ENCODE measurements around the gene PLRG1. TPM values are rescaled to one million over a fixed set of nuclear protein-coding genes. Genes with fewer than 3 reads are reported as not detected.
"Not testable (repeated sequence)": the region's sequence is repeated elsewhere in the genome, so short reads cannot be mapped to it uniquely, and the experiment has no call there.

The PLRG1 gene
- total RNA-seq (10 to 100 TPM; 37.9 to 45.8 (median 44.3) TPM), polyA plus RNA-seq (10 to 100 TPM; 34.5 to 52.4 (median 36.4) TPM)
- long read RNA-seq, donor 1, transcript PLRG1-202 (15 exons, 3,351 nt) = major isoform, 14 of 15 reads
- long read RNA-seq, donor 1, partial matches to known transcripts = 0 of 15 reads
- long read RNA-seq, donor 1, other reads (novel, unspliced or antisense) = 0 of 15 reads
- long read RNA-seq, donor 2, transcript PLRG1-202 (15 exons, 3,351 nt) = major isoform, 23 of 32 reads
- long read RNA-seq, donor 2, partial matches to known transcripts = 3 of 32 reads
- long read RNA-seq, donor 2, other reads (novel, unspliced or antisense) = 6 of 32 reads

GRCh38 chr4:154549894-154550790, at the start of gene PLRG1:
TSS of gene PLRG1 (minus strand) at chr4:154550400. CDS start at chr4:154550308, 92 bp downstream.
- intact Hi-C loops (cut with DNase I) = loop anchor here (5.0 kb wide), 2 partner anchors 72 to 817 kb away; no protein-coding TSS in a partner anchor
- H3K36me3 ChIP-seq (ENCODE audit: insufficient read depth in 1 of 2, low read depth in 1 of 2) = peaks cover 0 to 29% of the 10 kb centered on the region in 2 donors
- H3K4me3 ChIP-seq = peak within 1 kb of the TSS; percentile 75
- H3K27me3 ChIP-seq (ENCODE audit: insufficient read depth in 3 of 3, low read length in 2 of 3) = no peaks in the 10 kb centered on the region
- peak; percentile 38 for TF ChIP-seq CTCF (IDR thresholded peaks at IDR 0.05)
- no peaks in the 10 kb centered on the region for H3K9me3 ChIP-seq
- DNase-seq = peak; percentile 98 to 99
- H3K4me1 ChIP-seq = peaks cover 9% of the 10 kb centered on the region
- WGBS, 3 donors = 0 to 1% (median 0%) methylated on average over 50 to 51 of the region's 51 CpGs
- peak; percentile 100 for ATAC-seq
- H3K27ac ChIP-seq = peak within 1 kb of the TSS; percentile 78

GRCh38 chr4:154597798-154598774, 47.9 kb upstream of the PLRG1 start:
- no peak for TF ChIP-seq CTCF (IDR thresholded peaks at IDR 0.05)
- WGBS, 3 donors = 78 to 81% (median 78%) methylated on average over 7 of the region's 7 CpGs
- no peaks in the 10 kb centered on the region for H3K27me3 ChIP-seq (ENCODE audit: insufficient read depth in 3 of 3, low read length in 2 of 3)
- H3K36me3 ChIP-seq (ENCODE audit: insufficient read depth in 1 of 2, low read depth in 1 of 2) = no peaks in the 10 kb centered on the region
- DNase-seq (no peak), ATAC-seq (no peak)
- H3K9me3 ChIP-seq = no peaks in the 10 kb centered on the region
- no peak overlapping the region for H3K4me3 ChIP-seq
- intact Hi-C loops (cut with DNase I) = no loop called here
- no peaks in the 10 kb centered on the region for H3K4me1 ChIP-seq
- no peak overlapping the region for H3K27ac ChIP-seq

GRCh38 chr4:154597281-154597680, 47.1 kb upstream of the PLRG1 start:
- DNase-seq; H3K36me3 ChIP-seq (ENCODE audit: insufficient read depth in 1 of 2, low read depth in 1 of 2); H3K4me1 ChIP-seq; H3K9me3 ChIP-seq; ATAC-seq; H3K4me3 ChIP-seq; intact Hi-C loops (cut with DNase I); H3K27me3 ChIP-seq (ENCODE audit: insufficient read depth in 3 of 3, low read length in 2 of 3); H3K27ac ChIP-seq: not testable (repeated sequence)
- 88 to 92% (median 91%) methylated on average over 11 of the region's 11 CpGs for WGBS, 3 donors

- Histone ChIP-seq H3K9me3 (no peaks in the 10 kb centered on the region), H3K4me3 (no peak overlapping the region), H3K36me3 (ENCODE audit: insufficient read depth in 1 of 2, low read depth in 1 of 2) (no peaks in the 10 kb centered on the region), H3K27ac (no peak overlapping the region), H3K27me3 (ENCODE audit: insufficient read depth in 3 of 3, low read length in 2 of 3) (no peaks in the 10 kb centered on the region), H3K4me1 (no peaks in the 10 kb centered on the region)
- DNase-seq (no peak), ATAC-seq (no peak)
- intact Hi-C loops (cut with DNase I) = no loop called here
- TF ChIP-seq CTCF (IDR thresholded peaks at IDR 0.05) = no peak
Measured at GRCh38 chr4:154595807-154596206, 45.6 kb upstream of the PLRG1 start.

- H3K36me3 ChIP-seq (ENCODE audit: insufficient read depth in 1 of 2, low read depth in 1 of 2); ATAC-seq; H3K27ac ChIP-seq; H3K9me3 ChIP-seq; intact Hi-C loops (cut with DNase I); H3K4me1 ChIP-seq; DNase-seq; H3K27me3 ChIP-seq (ENCODE audit: insufficient read depth in 3 of 3, low read length in 2 of 3); H3K4me3 ChIP-seq: not testable (repeated sequence)
- 82 to 86% (median 84%) methylated on average over 3 of the region's 3 CpGs for WGBS, 3 donors
Measured at GRCh38 chr4:154594343-154594742, 44.1 kb upstream of the PLRG1 start.

All from psoas muscle (tissue), 8 donors.